GM23248 (cell line): Measurements from ENCODE around the gene EIF3B.
"Not testable (repeated sequence)": the region's sequence is repeated elsewhere in the genome, so short reads cannot be mapped to it uniquely, and the experiment has no call there.

Experiments used
- EZH2 ChIP-seq: fragments of 200-600 bp; sonication (generic); IDR thresholded peaks from 2 replicates; pipeline ENCODE4 v1.6.1; 2018; ENCODE audit warnings: antibody characterized with exemption, mild to moderate bottlenecking; ENCODE audit not compliant: insufficient read depth, poor library complexity, severe bottlenecking
- EZH2phosphoT487 ChIP-seq: fragments of 200-600 bp; sonication (generic); IDR thresholded peaks from 2 replicates; pipeline ENCODE4 v1.6.1; 2018; ENCODE audit warnings: antibody characterized with exemption, moderate library complexity, mild to moderate bottlenecking, low read depth; ENCODE audit not compliant: insufficient read depth

DNA sequence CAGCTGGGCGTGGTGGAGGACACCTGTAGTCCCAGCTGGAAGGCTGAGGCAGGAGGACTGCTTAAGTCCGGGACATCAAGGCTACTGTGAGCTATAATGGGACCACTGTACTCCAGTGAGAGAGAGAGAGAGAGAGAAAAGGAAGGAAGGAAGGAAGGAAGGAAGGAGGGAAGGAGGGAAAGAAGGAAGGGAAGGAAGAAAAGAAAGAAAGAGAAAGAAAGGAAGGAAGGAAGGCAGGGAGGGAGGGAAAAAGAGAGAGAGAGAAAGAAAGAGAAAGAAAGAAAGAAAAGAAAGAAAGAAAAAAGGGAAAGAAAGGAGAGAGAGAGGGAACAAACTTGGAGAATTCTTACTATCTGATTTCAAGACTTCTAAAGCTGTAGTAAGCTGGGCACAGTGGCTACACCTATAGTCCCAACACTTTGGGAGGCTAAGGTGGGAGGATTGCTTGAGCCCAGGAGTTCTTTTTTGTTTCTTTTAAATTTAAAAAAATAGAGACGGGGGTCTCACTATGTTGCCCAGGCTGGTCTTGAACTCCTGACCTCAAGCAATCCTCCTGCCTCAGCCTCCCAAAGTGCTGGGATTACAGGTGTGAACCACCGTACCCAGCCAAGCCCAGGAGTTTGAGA lies 21.9 kb upstream of the EIF3B start:
- not testable (repeated sequence) for TF ChIP-seq EZH2, EZH2phosphoT487
